GM19455 (cell line): ENCODE results near the gene CHKB.
"Not testable (repeated sequence)": the region's sequence is repeated elsewhere in the genome, so short reads cannot be mapped to it uniquely, and the experiment has no call there.

ENCODE experiments used
- ATAC-seq: cut with Tn5 transposase; IDR thresholded peaks from one replicate; pipeline ENCODE4 v1.9.1; 2021; ENCODE audit not compliant: unreplicated experiment

Gene CHKB

GRCh38 chr22:50612528-50613221 lies 30.0 kb upstream of the CHKB start:
- ATAC-seq, result no peak

- ATAC-seq, result no peak
These were observed 29.5 kb upstream of the CHKB start for GRCh38 chr22:50612168-50612527.

- no peak for ATAC-seq
These were observed 28.9 kb upstream of the CHKB start for GRCh38 chr22:50611341-50612060.

GRCh38 chr22:50610581-50610980 lies 27.9 kb upstream of the CHKB start:
- no peak for ATAC-seq

DNA sequence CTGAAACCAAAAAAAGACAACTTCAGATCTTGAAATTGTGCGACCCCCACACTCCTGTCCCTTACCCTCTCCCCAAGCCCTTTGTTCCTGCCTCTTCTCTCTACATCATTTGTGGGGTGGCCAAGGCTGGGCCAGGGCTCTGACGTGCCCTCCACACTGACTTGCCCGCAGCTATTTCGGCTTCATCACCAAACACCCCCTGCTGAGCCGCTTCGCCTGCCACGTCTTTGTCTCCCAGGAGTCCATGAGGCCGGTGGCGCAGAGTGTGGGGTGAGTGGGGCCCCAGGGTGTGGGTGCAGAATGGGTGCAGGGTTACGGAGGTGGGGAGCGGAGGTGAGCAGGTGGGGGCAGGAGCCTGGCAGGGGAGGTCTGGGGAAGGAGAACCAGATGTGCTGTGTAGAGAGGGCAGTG lies 27.4 kb upstream of the CHKB start:
- no peak for ATAC-seq

- no peak for ATAC-seq
These were observed 26.9 kb upstream of the CHKB start for GRCh38 chr22:50609599-50609998.

DNA sequence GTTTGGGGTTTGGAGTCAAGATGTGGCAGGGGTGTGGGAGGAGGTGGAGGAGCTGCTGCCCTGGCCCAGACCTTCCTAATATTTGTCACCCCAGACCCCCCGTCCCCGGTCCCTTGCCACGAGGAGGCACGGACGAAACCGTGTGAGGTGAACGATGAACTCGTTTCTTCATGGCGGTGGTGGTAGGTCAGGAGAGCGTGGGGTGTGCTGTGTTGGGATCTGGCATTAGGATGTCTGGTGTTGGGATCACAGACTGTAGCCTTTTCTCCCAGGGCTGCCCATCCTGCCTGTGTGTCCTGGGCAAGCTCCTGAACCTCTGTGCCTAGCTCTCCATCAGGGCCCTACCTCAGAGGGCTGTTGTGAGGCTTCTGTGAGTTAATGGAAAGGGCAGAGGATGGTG lies 26.3 kb upstream of the CHKB start:
- no peak for ATAC-seq

GRCh38 chr22:50608058-50608840 lies 25.6 kb upstream of the CHKB start:
- ATAC-seq, result not testable (repeated sequence)

GRCh38 chr22:50607659-50608020 lies 25.0 kb upstream of the CHKB start:
- ATAC-seq, result no peak

DNA sequence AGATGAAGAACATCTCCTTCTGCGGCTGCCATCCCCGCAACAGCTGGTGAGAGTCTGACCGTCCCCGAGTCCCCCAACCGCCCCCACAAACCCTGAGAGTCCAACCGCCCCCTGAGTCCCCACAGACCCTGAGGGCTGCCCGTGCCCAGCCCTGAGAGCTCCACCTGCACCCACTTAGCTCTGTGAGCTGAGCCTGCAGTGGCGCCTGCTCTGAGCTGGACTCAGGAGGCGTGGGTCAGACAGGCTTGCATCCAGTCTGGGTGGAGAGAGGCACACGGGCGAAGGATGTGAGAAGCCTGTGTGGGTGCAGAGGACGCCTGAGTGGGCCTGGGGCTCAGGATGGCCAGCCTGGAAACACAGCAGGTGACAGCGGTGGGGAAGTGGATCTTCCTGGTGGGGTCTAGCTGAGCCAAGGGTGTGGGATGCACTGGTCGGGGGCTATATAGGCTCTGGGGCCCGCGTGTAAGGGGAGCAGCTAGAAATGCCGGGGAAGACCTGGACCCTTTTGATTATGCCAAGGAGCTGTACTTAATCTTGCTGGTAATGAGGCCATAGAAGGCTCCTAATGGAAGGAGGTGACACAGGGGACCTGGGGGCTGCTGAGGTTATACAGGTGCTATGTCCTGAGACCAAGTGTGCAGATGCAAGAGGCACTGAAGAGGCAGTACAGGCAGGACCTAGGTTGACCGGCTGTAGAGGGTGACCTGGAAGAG lies 24.5 kb upstream of the CHKB start:
- no peak for ATAC-seq

- no peak for ATAC-seq
These were observed 23.7 kb upstream of the CHKB start for GRCh38 chr22:50606165-50606945.

- ATAC-seq, result no peak
These were observed 23.0 kb upstream of the CHKB start for GRCh38 chr22:50605613-50606074.

DNA sequence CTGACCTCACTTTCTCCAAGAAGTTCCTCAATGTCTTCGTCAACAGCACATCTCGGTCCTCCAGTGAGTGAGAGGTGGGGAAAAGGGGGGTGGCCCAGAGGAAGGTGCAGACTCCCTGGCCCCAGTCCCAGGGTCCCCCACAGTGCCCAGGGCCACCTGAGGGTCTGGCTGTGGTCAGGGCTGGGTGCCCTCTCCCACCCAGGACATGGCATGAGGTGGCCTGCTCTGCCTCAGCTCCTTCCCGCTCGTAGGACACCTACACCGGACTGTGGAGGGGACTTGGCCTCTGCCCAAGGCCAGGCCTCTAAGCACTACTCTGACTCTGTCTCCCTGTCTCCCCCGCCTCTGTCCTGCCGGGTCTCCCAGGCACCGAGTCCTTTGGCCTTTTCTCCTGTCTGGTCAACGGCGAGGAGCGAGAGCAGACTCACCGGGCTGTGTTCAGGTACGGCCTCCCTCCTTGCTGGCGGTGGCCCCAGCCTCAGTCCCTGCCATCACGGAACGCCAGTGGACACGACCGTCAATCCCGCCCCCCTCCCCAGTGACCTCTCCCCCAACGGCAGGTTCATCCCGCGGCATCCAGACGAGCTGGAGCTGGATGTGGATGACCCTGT lies 22.5 kb upstream of the CHKB start:
- no peak for ATAC-seq

DNA sequence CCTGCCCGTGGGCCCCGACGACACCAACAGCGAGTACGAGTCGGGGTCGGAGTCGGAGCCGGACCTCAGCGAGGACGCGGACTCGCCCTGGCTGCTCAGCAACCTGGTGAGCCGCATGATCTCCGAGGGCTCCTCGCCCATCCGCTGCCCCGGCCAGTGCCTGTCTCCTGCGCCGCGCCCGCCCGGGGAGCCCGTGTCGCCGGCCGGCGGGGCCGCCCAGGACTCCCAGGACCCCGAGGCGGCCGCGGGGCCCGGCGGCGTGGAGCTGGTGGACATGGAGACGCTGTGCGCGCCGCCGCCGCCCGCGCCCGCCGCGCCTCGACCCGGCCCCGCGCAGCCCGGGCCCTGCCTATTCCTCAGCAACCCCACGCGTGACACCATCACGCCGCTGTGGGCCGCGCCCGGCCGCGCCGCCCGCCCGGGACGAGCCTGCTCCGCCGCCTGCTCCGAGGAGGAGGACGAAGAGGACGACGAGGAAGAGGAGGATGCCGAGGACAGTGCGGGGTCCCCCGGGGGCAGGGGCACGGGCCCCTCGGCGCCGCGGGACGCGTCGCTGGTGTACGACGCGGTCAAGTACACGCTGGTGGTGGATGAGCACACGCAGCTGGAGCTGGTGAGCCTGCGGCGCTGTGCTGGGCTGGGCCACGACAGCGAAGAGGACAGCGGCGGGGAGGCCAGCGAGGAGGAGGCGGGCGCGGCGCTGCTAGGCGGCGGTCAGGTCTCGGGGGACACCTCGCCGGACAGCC lies 21.8 kb upstream of the CHKB start:
- no peak for ATAC-seq

DNA sequence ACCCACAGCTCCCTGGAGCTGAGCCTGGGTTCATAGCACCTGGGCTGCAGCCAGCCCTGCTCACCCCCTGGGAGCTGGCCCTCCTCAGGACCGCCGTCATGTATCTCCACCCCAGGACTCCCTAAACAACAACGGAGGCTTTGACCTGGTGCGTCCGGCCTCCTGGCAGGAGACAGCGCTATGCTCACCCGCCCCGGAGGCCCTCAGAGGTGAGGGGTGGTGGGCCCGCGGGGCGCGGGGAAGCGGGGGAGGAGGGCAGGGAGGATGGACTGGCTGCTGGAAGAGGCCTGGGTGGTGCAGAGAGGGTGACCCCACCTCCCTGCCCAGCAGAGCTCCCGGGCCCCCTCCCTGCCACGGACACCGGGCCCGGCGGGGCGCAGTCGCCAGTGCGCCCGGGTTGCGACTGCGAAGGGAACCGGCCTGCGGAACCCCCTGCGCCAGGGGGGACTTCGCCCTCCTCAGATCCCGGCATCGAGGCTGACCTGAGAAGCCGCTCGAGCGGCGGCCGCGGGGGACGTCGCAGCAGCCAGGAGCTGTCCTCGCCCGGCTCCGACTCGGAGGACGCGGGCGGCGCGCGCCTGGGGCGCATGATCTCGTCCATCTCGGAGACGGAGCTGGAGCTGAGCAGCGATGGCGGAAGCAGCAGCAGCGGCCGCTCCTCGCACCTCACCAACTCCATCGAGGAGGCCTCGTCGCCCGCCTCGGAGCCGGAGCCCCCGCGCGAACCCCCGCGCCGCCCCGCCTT lies 21.0 kb upstream of the CHKB start:
- ATAC-seq, result no peak

- no peak for ATAC-seq
These were observed 19.7 kb upstream of the CHKB start for GRCh38 chr22:50602338-50602700.

DNA sequence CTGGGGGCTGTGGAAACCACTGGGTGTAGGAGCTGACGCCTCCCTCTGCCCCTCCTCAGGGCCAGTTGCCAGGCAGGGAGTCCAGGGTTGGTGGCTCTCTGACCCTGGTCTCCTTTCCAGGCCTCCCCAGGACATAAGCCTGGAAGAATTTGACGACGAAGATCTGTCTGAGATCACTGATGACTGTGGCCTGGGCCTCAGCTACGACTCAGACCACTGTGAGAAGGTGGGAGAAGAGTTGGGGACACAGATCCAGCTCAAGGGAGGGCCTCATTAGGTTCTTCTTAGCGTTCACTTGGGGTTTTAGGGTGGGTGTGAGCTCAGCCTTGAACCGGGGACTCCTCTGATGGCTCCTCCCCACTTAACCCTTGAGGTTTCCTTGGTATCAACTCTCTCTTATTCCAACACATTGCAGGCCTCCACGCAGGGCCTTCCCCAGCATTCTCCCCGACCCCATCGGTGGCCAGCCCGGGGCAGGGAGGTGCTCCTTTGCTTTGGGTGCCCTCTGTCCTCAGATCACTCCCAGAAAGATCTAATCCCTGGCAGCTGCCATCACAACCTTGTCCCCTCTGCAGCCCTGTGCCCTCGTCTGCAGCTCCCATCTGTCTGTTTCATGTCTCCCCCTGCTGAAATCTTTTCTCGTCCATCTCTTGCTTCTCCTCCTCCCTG lies 19.2 kb upstream of the CHKB start:
- no peak for ATAC-seq

GRCh38 chr22:50600967-50601668 lies 18.5 kb upstream of the CHKB start:
- no peak for ATAC-seq
